Neural cell (in vitro differentiated cells): ENCODE results near the gene MLX.

Experiments
- CTCF ChIP-seq: fragments of 450-650 bp; IDR thresholded peaks from 2 replicates; pipeline ENCODE4 v1.5.1; 2014; ENCODE audit warnings: antibody characterized with exemption, mild to moderate bottlenecking, moderate library complexity; ENCODE audit not compliant: poor library complexity, severe bottlenecking
- EP300 ChIP-seq: fragments of 450-650 bp; conservative IDR thresholded peaks from 2 replicates; pipeline ENCODE4 v1.6.1; 2014; ENCODE audit warnings: antibody characterized with exemption, mild to moderate bottlenecking, moderate library complexity; ENCODE audit not compliant: poor library complexity, severe bottlenecking
- EZH2 ChIP-seq: fragments of 200-600, 300-800 bp; shearing (Covaris generic), sonication (generic); IDR thresholded peaks from 2 replicates; pipeline ENCODE4 v1.6.1; 2014; ENCODE audit warnings: antibody characterized with exemption, low read length, borderline replicate concordance, mild to moderate bottlenecking; ENCODE audit not compliant: insufficient read depth, poor library complexity, severe bottlenecking
- MXI1 ChIP-seq: fragments of 450-650 bp; conservative IDR thresholded peaks from 2 replicates; pipeline ENCODE4 v1.6.1; 2014; ENCODE audit warnings: antibody characterized with exemption, mild to moderate bottlenecking; ENCODE audit not compliant: poor library complexity, severe bottlenecking
- POLR2AphosphoS5 ChIP-seq: IDR thresholded peaks from 2 replicates; pipeline ENCODE4 v1.6.1; 2012
- SMC3 ChIP-seq: fragments of 450-650 bp; conservative IDR thresholded peaks from 2 replicates; pipeline ENCODE4 v1.6.1; 2014; ENCODE audit warnings: antibody characterized with exemption, mild to moderate bottlenecking, moderate library complexity; ENCODE audit not compliant: poor library complexity
- TAF1 ChIP-seq: IDR thresholded peaks from 2 replicates; pipeline ENCODE4 v1.6.1; 2012; ENCODE audit warnings: low read depth

GRCh38 chr17:42613699-42614295 lies 46.9 kb downstream of the MLX start:
- TF ChIP-seq CTCF (no peak), EZH2 (no peak), MXI1 (no peak), POLR2AphosphoS5 (no peak), TAF1 (no peak), SMC3 (no peak), EP300 (no peak)
